ENCODE measurements around the gene PDLIM7. TPM values are rescaled to one million over a fixed set of nuclear protein-coding genes. Genes with fewer than 3 reads are reported as not detected.

Gene PDLIM7
- total and polyA plus RNA-seq, 2 of the 8 experiments (the other 6 are each of a cell fraction or from before 2014, with no cell fraction given) = 67.3 to 94.2 TPM

DNA sequence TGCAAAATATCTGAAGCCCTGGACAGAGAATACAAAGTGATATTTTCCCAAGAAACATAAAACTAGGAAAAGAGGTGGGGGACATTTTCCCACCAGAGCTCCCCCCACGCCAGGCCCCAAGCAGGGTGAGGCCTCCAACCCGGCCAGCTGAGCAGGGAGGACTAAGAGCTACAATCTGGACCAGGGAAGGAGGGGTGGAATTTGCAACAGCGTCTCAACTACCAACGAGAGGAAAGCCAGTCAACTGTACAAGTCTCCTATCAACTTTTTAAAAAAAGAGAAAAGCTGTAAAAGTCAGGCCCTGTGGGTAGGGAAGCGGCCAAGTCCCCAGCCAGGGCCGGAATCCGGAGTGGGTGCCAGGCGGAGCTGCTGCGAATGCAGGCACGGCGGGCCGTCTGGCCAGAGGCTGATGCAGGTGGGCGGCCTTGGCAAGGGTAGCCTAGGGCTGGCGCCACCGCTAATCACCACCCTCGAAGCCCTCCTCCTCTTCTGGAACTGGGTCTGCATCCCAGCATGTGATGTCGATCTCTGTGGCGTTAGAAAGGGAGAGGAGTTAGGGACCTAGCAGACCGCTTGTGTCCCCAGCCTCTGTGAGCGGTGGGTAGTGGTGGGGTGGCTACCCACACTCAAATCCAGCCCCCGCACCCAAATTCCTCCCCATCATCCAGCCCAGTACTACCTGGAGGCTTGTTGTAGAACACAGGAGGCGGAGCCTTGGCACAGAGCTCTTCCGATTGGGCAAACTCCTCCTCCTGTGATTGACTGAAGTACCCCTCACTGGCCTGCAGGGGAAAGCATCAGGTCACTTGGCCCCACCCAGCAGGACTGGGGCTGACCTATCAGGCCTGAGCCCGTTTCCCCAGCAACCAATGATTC lies 40.2 kb downstream of the PDLIM7 start (continued):
- no peak for TF ChIP-seq MAFK (IDR thresholded peaks at IDR 0.05; ENCODE audit: low read depth, low read length)
- peak in 1 of 2 experiments; percentile 87; a peak in 2 of 4 replicates for TF ChIP-seq SIN3A (conservative IDR thresholded peaks at IDR 0.05 in 1 of 2, IDR thresholded peaks at IDR 0.05 in 1 of 2; ENCODE audit: low read depth in 1 of 2, low read length in 2 of 2)
- no peak for TF ChIP-seq GABPA (IDR thresholded peaks at IDR 0.05; ENCODE audit: borderline replicate concordance, insufficient read depth, low read length)
- TF ChIP-seq CREB1 (IDR thresholded peaks at IDR 0.05) = peak; percentile 68; the same call in 1 of the 2 replicates
- TF ChIP-seq SP4 (IDR thresholded peaks at IDR 0.05; ENCODE audit: low read length) = no peak
- no peak for TF ChIP-seq SP2 (IDR thresholded peaks at IDR 0.05; ENCODE audit: low read length)
- no peak for TF ChIP-seq YY1 (IDR thresholded peaks at IDR 0.05; ENCODE audit: low read depth, low read length)
- peak in 2 of 3 experiments; percentile 56 to 79; a peak in 2 of 4 replicates for TF ChIP-seq CTCF (IDR thresholded peaks at IDR 0.05; ENCODE audit: control extremely low read depth in 1 of 3, insufficient read depth in 1 of 3, low read depth in 1 of 3, low read length in 3 of 3)
- TF ChIP-seq KDM5A (IDR thresholded peaks at IDR 0.05; ENCODE audit: low read length) = no peak
- TF ChIP-seq POLR2AphosphoS5 (IDR thresholded peaks at IDR 0.05; ENCODE audit: low read depth, low read length) = peak; percentile 45; the same call in 1 of the 2 replicates
- TF ChIP-seq RXRA (IDR thresholded peaks at IDR 0.05; ENCODE audit: insufficient read depth, low read depth, low read length) = no peak
- TF ChIP-seq SIX5 (IDR thresholded peaks at IDR 0.05; ENCODE audit: low read depth, low read length) = no peak
- TF ChIP-seq, protein P1, sequence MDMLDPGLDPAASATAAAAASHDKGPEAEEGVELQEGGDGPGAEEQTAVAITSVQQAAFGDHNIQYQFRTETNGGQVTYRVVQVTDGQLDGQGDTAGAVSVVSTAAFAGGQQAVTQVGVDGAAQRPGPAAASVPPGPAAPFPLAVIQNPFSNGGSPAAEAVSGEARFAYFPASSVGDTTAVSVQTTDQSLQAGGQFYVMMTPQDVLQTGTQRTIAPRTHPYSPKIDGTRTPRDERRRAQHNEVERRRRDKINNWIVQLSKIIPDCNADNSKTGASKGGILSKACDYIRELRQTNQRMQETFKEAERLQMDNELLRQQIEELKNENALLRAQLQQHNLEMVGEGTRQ (IDR thresholded peaks at IDR 0.05; ENCODE audit: low read length) = no peak

Data from H1 (cell line).